HG03520 (cell line): ENCODE measurements around the gene BCAP29.
"Not testable (repeated sequence)": the region's sequence is repeated elsewhere in the genome, so short reads cannot be mapped to it uniquely, and the experiment has no call there.

ENCODE experiments used
- ATAC-seq: cut with Tn5 transposase; IDR thresholded peaks from one replicate; pipeline ENCODE4 v1.9.1; 2021; ENCODE audit warnings: mild to moderate bottlenecking, moderate library complexity; ENCODE audit not compliant: unreplicated experiment

Gene BCAP29

DNA sequence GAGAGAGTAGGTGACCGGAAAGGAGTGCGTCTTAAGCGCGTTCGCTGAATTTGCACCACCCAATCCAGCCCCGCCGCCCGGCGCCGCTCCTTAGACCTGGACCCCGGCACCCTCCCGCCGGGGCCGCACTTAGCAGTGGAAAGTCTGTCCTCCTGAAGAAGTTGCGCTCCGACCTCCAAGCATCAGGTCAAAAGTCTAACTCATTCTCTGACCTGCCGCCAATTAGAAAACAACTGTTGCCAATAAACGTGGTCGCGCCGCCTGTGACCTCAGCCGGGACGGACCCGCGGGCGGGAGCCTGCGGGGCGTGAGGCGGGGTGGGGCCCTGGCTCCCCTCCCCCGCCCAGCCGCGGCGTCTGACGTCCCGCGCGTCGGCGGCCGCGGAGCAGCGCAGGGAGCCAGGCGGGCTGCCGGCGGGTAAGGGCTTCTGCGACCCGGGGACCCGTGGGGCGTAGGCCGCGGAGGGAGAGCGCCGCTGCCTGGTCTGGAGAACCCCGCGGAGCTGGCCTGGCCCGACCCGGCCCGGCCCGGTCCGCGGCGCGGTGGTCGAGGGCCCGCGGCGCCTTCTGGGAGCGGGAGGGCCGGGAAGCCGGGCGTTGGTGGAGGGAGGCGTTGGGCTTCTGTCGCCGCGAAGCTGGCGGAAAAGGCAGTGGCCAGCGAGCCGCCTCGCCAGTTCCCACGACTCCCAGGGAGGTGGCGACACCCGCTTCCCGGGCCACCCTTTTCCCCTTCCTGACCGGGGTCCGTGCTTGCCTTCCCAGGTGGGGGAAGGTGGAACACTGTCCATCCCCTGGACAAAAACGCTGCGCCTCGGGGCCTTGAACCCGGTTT lies at the start of gene BCAP29:
TSS of gene BCAP29 (plus strand) at position 362 of the 831 bp plus-strand sequence. CDS start 527 bp downstream, outside the sequence.
- ATAC-seq: peak; percentile 95

GRCh38 chr7:107530751-107531150 lies 49.3 kb upstream of the BCAP29 start:
- ATAC-seq: no peak

DNA sequence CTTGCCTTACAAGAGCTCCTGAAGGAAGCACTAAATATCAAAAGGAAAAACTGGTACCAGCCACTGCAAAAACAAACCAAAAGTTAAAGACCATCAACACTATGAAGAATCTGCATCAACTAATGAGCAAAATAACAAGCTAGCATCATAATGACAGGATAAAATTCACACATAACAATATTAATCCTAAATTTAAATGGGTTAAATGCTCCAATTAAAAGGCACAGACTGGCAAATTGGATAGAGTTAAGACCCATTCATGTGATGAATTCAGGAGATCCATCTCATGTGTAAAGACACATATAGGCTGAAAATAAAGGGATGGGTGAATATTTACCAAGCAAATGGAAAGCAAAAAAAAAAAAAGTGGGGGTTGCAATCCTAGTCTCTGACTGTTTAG lies 45.9 kb upstream of the BCAP29 start:
- ATAC-seq: no peak

GRCh38 chr7:107537228-107537627 lies 42.8 kb upstream of the BCAP29 start:
- ATAC-seq: not testable (repeated sequence)

DNA sequence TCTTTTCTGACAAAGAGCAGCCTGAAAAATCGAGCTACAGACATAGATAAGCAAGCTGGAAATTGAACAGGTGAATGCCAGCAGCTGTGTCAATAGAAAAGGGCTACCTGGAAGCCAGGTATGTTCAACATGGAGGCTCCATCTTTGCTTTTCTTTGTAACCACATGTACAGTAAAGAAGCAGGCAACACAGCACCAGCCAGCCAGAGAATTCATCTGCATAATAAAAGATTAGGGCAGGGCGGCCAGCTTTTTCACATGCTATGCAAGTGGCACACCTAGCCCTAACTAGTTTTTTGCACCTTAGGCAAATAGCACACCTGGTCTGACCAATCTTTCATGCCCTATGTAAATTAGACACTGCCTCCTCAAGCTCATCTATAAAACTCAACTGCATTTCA lies 42.0 kb upstream of the BCAP29 start:
- ATAC-seq: no peak

DNA sequence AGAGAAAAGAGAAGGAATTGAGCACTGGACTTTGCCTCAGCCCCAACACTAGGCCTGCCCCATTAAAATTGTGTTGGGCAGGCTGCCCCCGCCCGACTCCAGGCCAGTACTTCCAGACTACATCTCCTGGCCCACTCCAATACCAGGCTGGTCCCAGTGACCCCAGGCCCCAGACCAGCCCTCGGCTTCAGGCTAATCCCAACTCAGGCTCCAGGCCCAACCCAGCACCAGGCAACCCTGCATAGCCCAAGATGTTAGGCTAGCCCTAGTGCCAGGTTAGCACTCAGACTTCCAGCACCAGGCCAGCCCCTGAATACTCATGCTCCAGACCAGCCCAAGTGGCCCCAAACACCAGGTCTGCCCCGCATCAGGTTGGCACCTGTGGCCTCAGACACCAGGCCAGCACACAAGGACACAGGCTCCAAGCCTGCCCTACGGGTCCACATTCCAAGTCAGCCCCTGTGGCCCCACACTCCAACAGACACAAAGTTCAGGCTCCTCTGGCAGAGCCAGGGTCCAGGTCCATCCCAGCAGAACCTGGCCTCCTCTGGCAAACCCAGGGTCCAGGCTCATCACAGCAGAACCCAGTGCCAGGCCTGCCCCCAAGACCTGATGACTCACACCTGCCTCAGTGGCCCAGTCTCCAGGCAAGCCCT lies 36.6 kb upstream of the BCAP29 start:
- ATAC-seq: no peak

GRCh38 chr7:107544848-107545591 lies 35.0 kb upstream of the BCAP29 start:
- ATAC-seq: no peak

- ATAC-seq: no peak
These were observed 28.1 kb upstream of the BCAP29 start for GRCh38 chr7:107551936-107552335.

DNA sequence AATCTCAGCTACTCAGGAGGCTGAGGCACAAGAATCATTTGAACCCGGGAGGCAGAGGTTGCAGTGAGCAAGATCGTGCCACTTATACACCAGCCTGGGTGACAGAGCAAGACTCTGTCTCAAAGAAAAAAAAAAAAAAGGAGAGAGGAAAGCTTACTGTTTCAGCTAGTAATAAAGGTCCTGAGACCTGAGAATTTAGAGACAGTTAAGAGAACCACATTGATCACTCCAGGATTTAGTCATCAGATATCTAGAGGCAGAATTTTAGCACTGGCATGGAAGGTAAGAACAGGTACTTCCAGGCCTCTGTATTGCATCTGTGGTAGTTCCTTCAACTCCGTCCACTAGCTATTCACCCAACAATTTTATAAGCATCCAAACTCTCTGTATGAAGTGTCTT lies 24.2 kb upstream of the BCAP29 start:
- no peak for ATAC-seq

DNA sequence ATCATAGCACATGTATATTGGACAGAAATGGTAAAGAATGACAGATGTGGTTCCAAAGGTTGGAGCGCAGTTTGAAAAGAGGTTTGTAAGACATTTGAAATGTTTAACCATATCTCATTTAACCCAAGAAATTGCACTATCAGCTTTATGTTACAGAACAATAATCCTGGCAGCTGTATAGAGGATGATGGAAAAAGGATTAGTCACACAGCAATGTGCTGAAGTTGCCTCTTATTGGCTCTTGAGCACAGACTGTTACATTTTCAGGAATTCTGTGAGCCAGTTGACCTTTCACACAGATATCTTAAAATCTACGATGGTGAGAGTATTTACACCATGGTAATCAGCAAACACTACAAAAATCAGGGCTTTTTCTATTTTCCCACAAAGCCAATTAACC lies 20.2 kb upstream of the BCAP29 start:
- ATAC-seq: no peak

DNA sequence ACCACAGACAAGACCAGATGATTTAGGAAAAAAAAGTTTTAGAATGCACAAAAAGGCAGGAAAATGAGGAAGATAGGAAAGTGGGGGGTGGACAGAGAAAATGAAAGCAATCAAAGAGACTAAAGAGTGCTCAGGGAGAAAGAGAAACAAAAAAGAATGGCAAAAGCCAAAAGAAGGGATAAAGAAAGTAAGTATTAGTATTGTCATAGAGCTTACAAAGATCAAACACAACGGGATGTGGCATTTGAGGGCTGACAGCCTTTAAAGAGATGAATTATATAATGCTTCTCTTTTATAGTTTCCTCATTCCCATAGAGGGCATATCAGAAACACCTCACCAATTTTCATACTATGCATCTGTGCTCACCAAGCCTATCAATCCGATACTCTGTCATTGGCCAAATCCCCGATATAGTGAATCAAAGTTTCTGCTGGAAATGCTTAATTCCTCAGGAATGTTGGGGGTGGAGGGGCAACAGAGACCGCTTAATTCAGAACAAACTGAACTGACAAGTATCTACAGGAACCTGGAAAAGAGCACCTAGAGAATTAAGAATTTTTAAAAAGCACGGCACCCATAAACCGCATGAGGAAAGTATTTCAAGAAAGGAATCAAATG lies 19.0 kb upstream of the BCAP29 start:
- ATAC-seq: no peak

DNA sequence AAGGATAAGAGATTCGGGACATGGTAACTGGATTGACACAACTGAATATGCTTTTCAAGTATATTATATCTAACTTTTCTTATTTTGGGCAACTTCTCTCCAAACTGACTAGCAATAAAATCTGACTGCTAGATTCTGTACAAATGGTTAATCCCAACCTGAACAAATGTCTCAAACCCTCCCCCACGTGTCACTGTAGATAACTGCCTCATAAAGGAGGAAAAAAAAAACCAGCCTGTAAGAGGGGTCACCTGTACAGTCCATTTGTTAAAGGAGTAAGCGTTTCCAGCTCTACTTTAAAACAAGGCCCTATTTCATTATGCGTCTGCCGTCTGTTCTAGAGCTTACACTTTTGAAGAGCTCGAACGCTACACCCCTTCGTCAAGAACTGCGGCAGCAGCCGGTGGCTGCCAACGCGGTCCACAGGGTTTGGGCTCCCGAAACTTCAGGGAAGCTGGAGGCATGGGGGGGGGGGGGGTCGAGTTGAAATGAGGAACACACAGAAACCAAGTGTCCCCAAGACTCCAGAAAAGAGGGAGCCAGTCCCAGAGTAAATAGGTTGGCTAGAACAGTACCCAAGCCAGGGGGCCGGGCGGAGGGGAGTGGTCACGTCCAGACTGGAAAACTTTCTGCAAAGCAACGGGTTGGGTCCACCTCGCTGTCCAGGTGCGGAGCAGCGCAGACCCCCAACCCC lies 16.8 kb upstream of the BCAP29 start:
- ATAC-seq: peak; percentile 44

- ATAC-seq: peak; percentile 90
These were observed 16.1 kb upstream of the BCAP29 start, which contains the start of the genes COG5 and DUS4L for GRCh38 chr7:107563775-107564552. COG5 (minus strand) TSS chr7:107563920; CDS start chr7:107563896, 24 bp downstream. DUS4L (plus strand) TSS chr7:107563971; CDS start chr7:107567071, 3,100 bp downstream.

GRCh38 chr7:107564553-107565298 lies 15.3 kb upstream of the BCAP29 start:
- no peak for ATAC-seq

GRCh38 chr7:107570298-107570697 lies 9.7 kb upstream of the BCAP29 start:
- ATAC-seq: no peak

- no peak for ATAC-seq
These were observed 6.5 kb upstream of the BCAP29 start for GRCh38 chr7:107573537-107573936.

DNA sequence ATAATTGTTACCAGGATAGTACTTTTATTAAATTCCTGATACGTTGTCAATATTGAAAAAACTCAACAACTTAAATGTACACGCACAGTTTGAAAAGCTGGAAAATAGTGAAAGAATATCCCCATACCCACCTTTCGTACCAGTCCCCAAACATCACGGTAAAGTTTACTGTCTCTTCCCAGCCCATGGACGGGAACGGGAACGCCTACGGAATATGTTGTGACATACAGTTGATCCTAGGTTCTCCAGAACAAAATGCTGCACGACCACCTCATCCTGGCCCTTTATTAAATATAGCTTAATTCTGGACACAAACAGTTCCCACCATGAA lies 527 bp upstream of the BCAP29 start:
- ATAC-seq: peak; percentile 4

- no peak for ATAC-seq
These were observed 804 bp downstream of the BCAP29 start for GRCh38 chr7:107580716-107581383.
